SJSA1 (cell line): Measurements from ENCODE around the gene LDLRAD3. TPM values are rescaled to one million over a fixed set of nuclear protein-coding genes. Genes with fewer than 3 reads are reported as not detected.
"Not testable (repeated sequence)": the region's sequence is repeated elsewhere in the genome, so short reads cannot be mapped to it uniquely, and the experiment has no call there.

ENCODE experiments used
- DNase-seq, 2 experiments: peaks; one replicate each; pipeline ENCODE4 v3.0.0-alpha.2; 2015 to 2020; ENCODE audit warnings: low spot score in 2 of 2, low read depth in 1 of 2
- H3K27ac ChIP-seq: fragments of 250-450 bp; sonication (Bioruptor Pico); 2 replicates; pipeline ENCODE4 v1.5.1; 2020; ENCODE audit warnings: mild to moderate bottlenecking, moderate library complexity
- H3K27me3 ChIP-seq: fragments of 250-450 bp; sonication (Bioruptor Pico); replicated peaks from 2 replicates; pipeline ENCODE4 v1.5.1; 2020; ENCODE audit warnings: mild to moderate bottlenecking, moderate library complexity
- H3K36me3 ChIP-seq: fragments of 250-450 bp; sonication (Bioruptor Pico); 2 replicates; pipeline ENCODE4 v1.5.1; 2020; ENCODE audit warnings: mild to moderate bottlenecking
- H3K4me1 ChIP-seq: fragments of 250-450 bp; sonication (Bioruptor Pico); replicated peaks from 2 replicates; pipeline ENCODE4 v1.6.1; 2021; ENCODE audit warnings: mild to moderate bottlenecking
- H3K4me3 ChIP-seq: fragments of 250-450 bp; sonication (Bioruptor Pico); 2 replicates; pipeline ENCODE4 v1.5.1; 2020; ENCODE audit warnings: mild to moderate bottlenecking
- H3K9me3 ChIP-seq: fragments of 250-450 bp; sonication (Bioruptor Pico); replicated peaks from 2 replicates; pipeline ENCODE4 v1.5.1; 2020; ENCODE audit warnings: mild to moderate bottlenecking
- total RNA-seq: library from RNA; depleted of rRNA; stranded (reverse); fragments of >200 nt; shearing (Covaris generic); gene quantifications from 2 replicates; pipeline ENCODE4 v1.2.3, GENCODE V29; 2014

Gene LDLRAD3
- total RNA-seq, 1 experiment from 2014 or later = 5.8 TPM

- H3K9me3 ChIP-seq = no peaks in the 10 kb centered on the region
- no peak for DNase-seq
- H3K4me1 ChIP-seq = peaks cover 11% of the 10 kb centered on the region
- no peaks in the 10 kb centered on the region for H3K36me3 ChIP-seq
- H3K27ac ChIP-seq = no peak overlapping the region
- H3K4me3 ChIP-seq = no peak overlapping the region
- H3K27me3 ChIP-seq = no peaks in the 10 kb centered on the region
These were observed 217.7 kb downstream of the LDLRAD3 start for GRCh38 chr11:36161572-36161971.

- Histone ChIP-seq H3K27me3 (no peaks in the 10 kb centered on the region), H3K4me3 (no peak overlapping the region), H3K9me3 (no peaks in the 10 kb centered on the region), H3K36me3 (no peaks in the 10 kb centered on the region), H3K4me1 (peaks cover 5% of the 10 kb centered on the region; the same call in 1 of the 2 replicates), H3K27ac (no peak overlapping the region)
- no peak for DNase-seq
These were observed 218.4 kb downstream of the LDLRAD3 start for GRCh38 chr11:36162006-36162882.

- H3K4me3 ChIP-seq = no peak overlapping the region
- no peaks in the 10 kb centered on the region for H3K9me3 ChIP-seq
- H3K36me3 ChIP-seq = no peaks in the 10 kb centered on the region
- H3K4me1 ChIP-seq = peaks cover 5% of the 10 kb centered on the region; the same call in 1 of the 2 replicates
- no peak overlapping the region for H3K27ac ChIP-seq
- H3K27me3 ChIP-seq = no peaks in the 10 kb centered on the region
- no peak for DNase-seq
These were observed 219.1 kb downstream of the LDLRAD3 start for GRCh38 chr11:36162883-36163434.

- H3K36me3 ChIP-seq = no peaks in the 10 kb centered on the region
- no peaks in the 10 kb centered on the region for H3K9me3 ChIP-seq
- peaks cover 5% of the 10 kb centered on the region; the same call in 1 of the 2 replicates for H3K4me1 ChIP-seq
- H3K4me3 ChIP-seq = no peak overlapping the region
- no peaks in the 10 kb centered on the region for H3K27me3 ChIP-seq
- no peak overlapping the region for H3K27ac ChIP-seq
- no peak for DNase-seq
These were observed 220.8 kb downstream of the LDLRAD3 start for GRCh38 chr11:36164506-36165250.

- no peak overlapping the region for H3K27ac ChIP-seq
- no peak overlapping the region for H3K4me3 ChIP-seq
- H3K9me3 ChIP-seq = no peaks in the 10 kb centered on the region
- no peak for DNase-seq
- peaks cover 5% of the 10 kb centered on the region; the same call in 1 of the 2 replicates for H3K4me1 ChIP-seq
- no peaks in the 10 kb centered on the region for H3K27me3 ChIP-seq
- H3K36me3 ChIP-seq = no peaks in the 10 kb centered on the region
These were observed 221.9 kb downstream of the LDLRAD3 start for GRCh38 chr11:36165621-36166397.

GRCh38 chr11:36167073-36167472 is 223.2 kb downstream of the LDLRAD3 start:
- no peak for DNase-seq

GRCh38 chr11:36167729-36168128 is 223.9 kb downstream of the LDLRAD3 start:
- H3K4me3 ChIP-seq = no peak overlapping the region
- no peak overlapping the region for H3K27ac ChIP-seq
- H3K9me3 ChIP-seq = no peaks in the 10 kb centered on the region
- peaks cover 5% of the 10 kb centered on the region; the same call in 1 of the 2 replicates for H3K4me1 ChIP-seq
- H3K27me3 ChIP-seq = 0 out of 2 replicates have a peak, but pooled peaks cover 3% of the 10 kb centered on the region
- no peaks in the 10 kb centered on the region for H3K36me3 ChIP-seq
- no peak for DNase-seq

More at GRCh38 chr11:36167073-36167472, 223.2 kb downstream of the LDLRAD3 start:
- Histone ChIP-seq H3K36me3 (no peaks in the 10 kb centered on the region), H3K4me3 (no peak overlapping the region), H3K27ac (no peak overlapping the region), H3K4me1 (peaks cover 5% of the 10 kb centered on the region; the same call in 1 of the 2 replicates), H3K9me3 (no peaks in the 10 kb centered on the region), H3K27me3 (0 out of 2 replicates have a peak, but pooled peaks cover 3% of the 10 kb centered on the region)

- no peak overlapping the region for H3K27ac ChIP-seq
- no peak for DNase-seq
- no peaks in the 10 kb centered on the region for H3K36me3 ChIP-seq
- H3K4me1 ChIP-seq = peaks cover 3% of the 10 kb centered on the region; the same call in 1 of the 2 replicates
- H3K4me3 ChIP-seq = no peak overlapping the region
- H3K27me3 ChIP-seq = no peaks in the 10 kb centered on the region
- no peaks in the 10 kb centered on the region for H3K9me3 ChIP-seq
These were observed 234.0 kb downstream of the LDLRAD3 start for GRCh38 chr11:36177836-36178235.

GRCh38 chr11:36186340-36187175 is 242.7 kb downstream of the LDLRAD3 start:
- peaks cover 16% of the 10 kb centered on the region for H3K4me1 ChIP-seq
- H3K9me3 ChIP-seq = no peaks in the 10 kb centered on the region
- H3K27me3 ChIP-seq = no peaks in the 10 kb centered on the region
- DNase-seq = peak in 1 of 2 experiments; percentile 41
- no peak overlapping the region for H3K4me3 ChIP-seq
- no peak overlapping the region for H3K27ac ChIP-seq
- H3K36me3 ChIP-seq = no peaks in the 10 kb centered on the region

GRCh38 chr11:36187622-36188021 is 243.8 kb downstream of the LDLRAD3 start:
- Histone ChIP-seq H3K27ac (no peak overlapping the region), H3K4me3 (no peak overlapping the region), H3K9me3 (no peaks in the 10 kb centered on the region), H3K36me3 (no peaks in the 10 kb centered on the region), H3K4me1 (peaks cover 26% of the 10 kb centered on the region), H3K27me3 (no peaks in the 10 kb centered on the region)
- DNase-seq = no peak

- not testable (repeated sequence) for H3K27ac ChIP-seq, H3K4me3 ChIP-seq, H3K27me3 ChIP-seq, H3K9me3 ChIP-seq, DNase-seq, H3K36me3 ChIP-seq
- peaks cover 43% of the 10 kb centered on the region for H3K4me1 ChIP-seq
These were observed 245.9 kb downstream of the LDLRAD3 start for GRCh38 chr11:36189735-36190134.

GRCh38 chr11:36191941-36192340 is 248.1 kb downstream of the LDLRAD3 start:
- Histone ChIP-seq H3K4me3 (no peak overlapping the region), H3K36me3 (no peaks in the 10 kb centered on the region), H3K27ac (no peak overlapping the region), H3K4me1 (peaks cover 35% of the 10 kb centered on the region), H3K9me3 (no peaks in the 10 kb centered on the region), H3K27me3 (no peaks in the 10 kb centered on the region)
- DNase-seq = peak in 1 of 2 experiments; percentile 30
